ENCODE data around the gene COBL.

Gene COBL

GRCh38 chr7:51103718-51104117 is 212.9 kb downstream of the COBL start:
- no peak for DNase-seq

GRCh38 chr7:51102828-51103227 is 213.8 kb downstream of the COBL start:
- DNase-seq: peak; percentile 46

GRCh38 chr7:51101111-51101757 is 215.4 kb downstream of the COBL start:
- DNase-seq: no peak

- DNase-seq: peak; percentile 8
These were observed 226.2 kb downstream of the COBL start for GRCh38 chr7:51090411-51090810.

- DNase-seq: no peak
These were observed 231.4 kb downstream of the COBL start for GRCh38 chr7:51085034-51085692.

- DNase-seq: no peak
These were observed 232.5 kb downstream of the COBL start for GRCh38 chr7:51084121-51084520.

GRCh38 chr7:51082940-51083533 is 233.6 kb downstream of the COBL start:
- DNase-seq: no peak

- DNase-seq: no peak
These were observed 234.3 kb downstream of the COBL start for GRCh38 chr7:51082096-51082840.

- DNase-seq: no peak
These were observed 235.2 kb downstream of the COBL start for GRCh38 chr7:51081270-51081890.

- DNase-seq: no peak
These were observed 235.9 kb downstream of the COBL start for GRCh38 chr7:51080622-51081269.

- no peak for DNase-seq
These were observed 236.4 kb downstream of the COBL start for GRCh38 chr7:51080216-51080615.

GRCh38 chr7:51079494-51079893 is 237.1 kb downstream of the COBL start:
- no peak for DNase-seq

GRCh38 chr7:51078653-51079052 is 238.0 kb downstream of the COBL start:
- DNase-seq: no peak

- DNase-seq: no peak
These were observed 238.6 kb downstream of the COBL start for GRCh38 chr7:51077987-51078370.

- DNase-seq: no peak
These were observed 239.2 kb downstream of the COBL start for GRCh38 chr7:51077316-51077986.

- DNase-seq: no peak
These were observed 240.7 kb downstream of the COBL start for GRCh38 chr7:51075681-51076580.

- DNase-seq: no peak
These were observed 243.4 kb downstream of the COBL start for GRCh38 chr7:51073171-51073570.

- DNase-seq: no peak
These were observed 244.3 kb downstream of the COBL start for GRCh38 chr7:51072281-51072680.

GRCh38 chr7:51071427-51071826 is 245.2 kb downstream of the COBL start:
- no peak for DNase-seq

- DNase-seq: peak; percentile 58
These were observed 246.5 kb downstream of the COBL start for GRCh38 chr7:51070151-51070550.

Measured in fibroblast of skin of right biceps (primary cell).